Loucy (cell line): ENCODE data around the gene NCOR1.

Experiments used
- H2AFZ ChIP-seq: fragments of 200-600 bp; sonication (generic); 2 replicates; pipeline ENCODE4 v1.6.0; 2016; ENCODE audit warnings: antibody characterized with exemption, mild to moderate bottlenecking, low read length, moderate library complexity
- H3F3A ChIP-seq: fragments of 200-600 bp; 2 replicates; pipeline ENCODE4 v1.6.0; 2016; ENCODE audit warnings: antibody characterized with exemption, low read depth, mild to moderate bottlenecking
- H3K27me3 ChIP-seq: fragments of 200-600 bp; sonication (generic); 2 replicates; pipeline ENCODE4 v1.6.1; 2014; ENCODE audit warnings: low read length, mild to moderate bottlenecking; ENCODE audit not compliant: insufficient read depth, poor library complexity, severe bottlenecking
- H3K36me3 ChIP-seq: fragments of 200-600 bp; sonication (generic); 2 replicates; pipeline ENCODE4 v1.6.1; 2016; ENCODE audit warnings: low read length; ENCODE audit not compliant: insufficient read depth
- H3K4me1 ChIP-seq: fragments of 200-600 bp; sonication (generic); 2 replicates; pipeline ENCODE4 v1.5.1; 2014; ENCODE audit warnings: low read length, mild to moderate bottlenecking; ENCODE audit not compliant: insufficient read depth, poor library complexity, severe bottlenecking
- H3K4me2 ChIP-seq: fragments of 200-600 bp; sonication (generic); 2 replicates; pipeline ENCODE4 v1.6.0; 2014; ENCODE audit warnings: antibody characterized with exemption, low read length, low read depth, mild to moderate bottlenecking; ENCODE audit not compliant: poor library complexity, severe bottlenecking
- H3K4me3 ChIP-seq: fragments of 200-600 bp; sonication (generic); 2 replicates; pipeline ENCODE4 v1.5.1; 2014; ENCODE audit warnings: low read length, mild to moderate bottlenecking, mixed read lengths; ENCODE audit not compliant: poor library complexity, severe bottlenecking
- H3K79me2 ChIP-seq: fragments of 200-600 bp; sonication (generic); 2 replicates; pipeline ENCODE4 v1.6.1; 2014; ENCODE audit warnings: low read length; ENCODE audit not compliant: insufficient read depth
- H3K9ac ChIP-seq: fragments of 200-600 bp; sonication (generic); 2 replicates; pipeline ENCODE4 v1.6.0; 2014; ENCODE audit warnings: mild to moderate bottlenecking, low read depth, low read length, moderate library complexity; ENCODE audit not compliant: poor library complexity, severe bottlenecking
- H3K9me2 ChIP-seq: fragments of 200-600 bp; sonication (generic); replicated peaks from 2 replicates; pipeline ENCODE4 v1.6.1; 2016; ENCODE audit warnings: low read depth, low read length, mixed read lengths
- H3K9me3 ChIP-seq: fragments of 200-600 bp; sonication (generic); 2 replicates; pipeline ENCODE4 v1.6.1; 2014; ENCODE audit warnings: mild to moderate bottlenecking, antibody characterized with exemption, low read length, low read depth; ENCODE audit not compliant: insufficient read depth
- H4K20me1 ChIP-seq: fragments of 200-600 bp; sonication (generic); 2 replicates; pipeline ENCODE4 v1.6.0; 2014; ENCODE audit warnings: antibody characterized with exemption, low read length, mild to moderate bottlenecking; ENCODE audit not compliant: insufficient read depth, poor library complexity, severe bottlenecking
- CTCF ChIP-seq: fragments of 200-600 bp; sonication (generic); conservative IDR thresholded peaks from 2 replicates; pipeline ENCODE4 v1.5.1; 2014; ENCODE audit warnings: mild to moderate bottlenecking, antibody characterized with exemption, low read length
- EZH2phosphoT487 ChIP-seq: fragments of 200-600 bp; IDR thresholded peaks from 2 replicates; pipeline ENCODE4 v1.6.1; 2018; ENCODE audit warnings: antibody characterized with exemption, mild to moderate bottlenecking, moderate library complexity, borderline replicate concordance

The NCOR1 gene

GRCh38 chr17:16074423-16074822 is 140.9 kb downstream of the NCOR1 start:
- no peaks in the 10 kb centered on the region for H3K4me1 ChIP-seq
- H3K4me3 ChIP-seq: no peak overlapping the region
- TF ChIP-seq EZH2phosphoT487 (no peak), CTCF (no peak)
- H2AFZ ChIP-seq: no peak overlapping the region
- H3K79me2 ChIP-seq: no peaks in the 10 kb centered on the region
- no peaks in the 10 kb centered on the region for H3K9me2 ChIP-seq
- no peaks in the 10 kb centered on the region for H3K27me3 ChIP-seq
- H3K4me2 ChIP-seq: no peak overlapping the region
- no peaks in the 10 kb centered on the region for H4K20me1 ChIP-seq
- H3K9me3 ChIP-seq: no peaks in the 10 kb centered on the region
- no peak overlapping the region for H3K9ac ChIP-seq
- peaks cover 87% of the 10 kb centered on the region for H3K36me3 ChIP-seq
- H3F3A ChIP-seq: no peaks in the 10 kb centered on the region

- no peaks in the 10 kb centered on the region for H3K9me2 ChIP-seq
- no peaks in the 10 kb centered on the region for H3K9me3 ChIP-seq
- no peaks in the 10 kb centered on the region for H4K20me1 ChIP-seq
- H3K27me3 ChIP-seq: no peaks in the 10 kb centered on the region
- no peak overlapping the region for H3K4me2 ChIP-seq
- no peak overlapping the region for H3K9ac ChIP-seq
- TF ChIP-seq EZH2phosphoT487 (no peak), CTCF (no peak)
- H3K79me2 ChIP-seq: no peaks in the 10 kb centered on the region
- peaks cover 87% of the 10 kb centered on the region for H3K36me3 ChIP-seq
- no peak overlapping the region for H3K4me3 ChIP-seq
- no peaks in the 10 kb centered on the region for H3F3A ChIP-seq
- H2AFZ ChIP-seq: no peak overlapping the region
- H3K4me1 ChIP-seq: no peaks in the 10 kb centered on the region
These were observed 141.5 kb downstream of the NCOR1 start for GRCh38 chr17:16073845-16074244.

- Histone ChIP-seq H3K9ac (no peak overlapping the region), H3K4me3 (no peak overlapping the region), H3K4me1 (no peaks in the 10 kb centered on the region), H3K27me3 (no peaks in the 10 kb centered on the region), H3F3A (no peaks in the 10 kb centered on the region), H4K20me1 (no peaks in the 10 kb centered on the region), H3K4me2 (no peak overlapping the region), H3K9me3 (no peaks in the 10 kb centered on the region), H2AFZ (no peak overlapping the region), H3K36me3 (peaks cover 91% of the 10 kb centered on the region), H3K79me2 (no peaks in the 10 kb centered on the region), H3K9me2 (no peaks in the 10 kb centered on the region)
- TF ChIP-seq EZH2phosphoT487: no peak
- no peak for TF ChIP-seq CTCF
These were observed 143.3 kb downstream of the NCOR1 start for GRCh38 chr17:16072031-16072430.
